Activated CD4-positive, alpha-beta T cell treated with anti-CD3 and anti-CD28 coated beads for 4 hours (primary cell): ENCODE measurements around the gene NPL.

Source experiments
- DNase-seq, 2 donors: peaks; one replicate each; pipeline ENCODE4 v3.0.0-alpha.2; 2020

NPL gene

GRCh38 chr1:182875889-182876288, 86.3 kb downstream of the NPL start:
- no peak for DNase-seq

GRCh38 chr1:182877331-182877730, 87.8 kb downstream of the NPL start:
- no peak for DNase-seq

DNA sequence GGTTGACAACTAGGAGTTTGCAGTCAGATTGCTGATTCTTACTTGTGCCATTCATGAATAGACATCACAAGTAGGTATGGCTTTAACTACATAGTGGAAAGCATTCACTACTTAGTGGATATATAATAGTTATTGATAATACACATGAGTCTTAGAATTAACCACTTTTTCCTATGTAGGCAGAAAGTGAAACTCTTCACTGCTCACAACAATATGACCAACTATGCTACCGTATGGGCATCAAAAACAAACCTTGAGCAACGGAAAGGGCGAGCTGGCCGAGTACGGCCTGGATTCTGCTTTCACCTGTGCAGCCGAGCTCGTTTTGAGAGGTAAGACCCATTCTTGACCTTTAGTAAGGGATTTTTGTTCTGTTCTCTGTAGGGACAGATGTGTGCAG, 88.3 kb downstream of the NPL start:
- no peak for DNase-seq
